Panc1 (cell line): Measurements from ENCODE around the gene ADCY9. TPM values are rescaled to one million over a fixed set of nuclear protein-coding genes. Genes with fewer than 3 reads are reported as not detected.

ENCODE experiments used
- ATAC-seq: fragments of 200-7000 bp; cut with Tn5 transposase; 2 replicates; pipeline ENCODE4 v1.9.1; 2020; ENCODE audit warnings: mild to moderate bottlenecking, moderate library complexity
- BruUV-seq: library from RNA; stranded (reverse); fragments of 400-500 nt; replicated peaks from 2 replicates; lab custom pipeline; 2021; lab: Mats Ljungman, UMichigan
- CTCF ChIA-PET: fragments of 300-600 bp; sonication (Branson Sonifier 250); formaldehyde crosslinking; loops from one replicate; lab custom pipeline; 2022; ENCODE audit warnings: antibody characterized with exemption; lab: Charles Lee
- POLR2A ChIA-PET: fragments of 300-600 bp; sonication (Branson Sonifier 250); formaldehyde crosslinking; loops from one replicate; lab custom pipeline; 2022; ENCODE audit warnings: antibody characterized with exemption; lab: Charles Lee
- DNase-seq: peaks from one replicate; pipeline ENCODE4 v3.0.0-alpha.2; 2010; ENCODE audit warnings: low read depth, low spot score
- H3K27ac ChIP-seq: 2 replicates; pipeline ENCODE4 v1.5.1; 2011; ENCODE audit warnings: mild to moderate bottlenecking, low read length, inconsistent platforms
- H3K27me3 ChIP-seq: fragments of 200-500 bp; sonication (Bioruptor generic); 2 replicates; pipeline ENCODE4 v1.6.0; 2014; ENCODE audit warnings: low read length, inconsistent platforms; ENCODE audit not compliant: control insufficient read depth, insufficient read depth
- H3K36me3 ChIP-seq: fragments of 200-500 bp; sonication (Bioruptor generic); 2 replicates; pipeline ENCODE4 v1.5.1; 2014; ENCODE audit warnings: inconsistent platforms, mild to moderate bottlenecking, low read length, moderate library complexity; ENCODE audit not compliant: control insufficient read depth, insufficient read depth
- H3K4me1 ChIP-seq: 2 replicates; pipeline ENCODE4 v1.5.1; 2011; ENCODE audit warnings: inconsistent platforms, mild to moderate bottlenecking, low read length, moderate library complexity; ENCODE audit not compliant: control insufficient read depth, insufficient read depth
- H3K4me3 ChIP-seq, 2 experiments: 2 replicates each; pipeline ENCODE4 v1.5.1; 2011 to 2012; ENCODE audit warnings: low read depth in 2 of 2, low read length in 2 of 2, mild to moderate bottlenecking in 2 of 2, inconsistent platforms in 1 of 2, moderate library complexity in 1 of 2
- H3K9me3 ChIP-seq: fragments of 200-500 bp; sonication (Bioruptor generic); 2 replicates; pipeline ENCODE4 v1.5.1; 2014; ENCODE audit warnings: low read depth, mild to moderate bottlenecking, inconsistent platforms, low read length, moderate library complexity; ENCODE audit not compliant: control insufficient read depth, insufficient read depth
- POLR2AphosphoS5 ChIP-seq: IDR thresholded peaks from 2 replicates; pipeline ENCODE4 v1.6.1; 2012; ENCODE audit warnings: mild to moderate bottlenecking, low read depth, low read length, moderate library complexity
- SIN3A ChIP-seq: IDR thresholded peaks from 2 replicates; pipeline ENCODE4 v1.6.1; 2012; ENCODE audit warnings: low read depth, mild to moderate bottlenecking, low read length, moderate library complexity, borderline replicate concordance; ENCODE audit not compliant: insufficient read depth
- TCF7L2 ChIP-seq: IDR thresholded peaks from 2 replicates; pipeline ENCODE4 v1.6.1; 2011; ENCODE audit warnings: mild to moderate bottlenecking, low read depth, low read length, inconsistent platforms
- in situ Hi-C: cut with HindIII; loops from 2 replicates; pipeline ENCODE4 v1.10.0; 2016; ENCODE audit warnings: low sequenced_read_pairs, low pct_unique_long_range_greater_than_20kb
- intact Hi-C: fragments of 100-400 bp; cut with micrococcal nuclease; formaldehyde crosslinking; loops from one replicate; pipeline ENCODE4 v1.10.0; 2022; ENCODE audit not compliant: unreplicated experiment
- total RNA-seq: library from RNA; stranded (reverse); gene quantifications from one replicate; pipeline ENCODE4 v1.2.1, GENCODE V29; 2021; ENCODE audit not compliant: unreplicated experiment
- TF ChIP-seq, protein P1 (sequence below), 2 experiments: IDR thresholded peaks; 2 replicates each; pipeline ENCODE4 v1.6.1; 2011 to 2012; ENCODE audit warnings: low read depth in 2 of 2, control low read depth in 1 of 2, low read length in 1 of 2, mild to moderate bottlenecking in 1 of 2, moderate library complexity in 1 of 2; ENCODE audit not compliant: insufficient read depth in 1 of 2
- TF ChIP-seq, protein P2 (sequence below): fragments of 450-650 bp; IDR thresholded peaks from 2 replicates; pipeline ENCODE4 v1.5.1; 2017; ENCODE audit warnings: mild to moderate bottlenecking

Gene ADCY9
- total RNA-seq, 1 experiment from 2014 or later, result 29.8 TPM

DNA sequence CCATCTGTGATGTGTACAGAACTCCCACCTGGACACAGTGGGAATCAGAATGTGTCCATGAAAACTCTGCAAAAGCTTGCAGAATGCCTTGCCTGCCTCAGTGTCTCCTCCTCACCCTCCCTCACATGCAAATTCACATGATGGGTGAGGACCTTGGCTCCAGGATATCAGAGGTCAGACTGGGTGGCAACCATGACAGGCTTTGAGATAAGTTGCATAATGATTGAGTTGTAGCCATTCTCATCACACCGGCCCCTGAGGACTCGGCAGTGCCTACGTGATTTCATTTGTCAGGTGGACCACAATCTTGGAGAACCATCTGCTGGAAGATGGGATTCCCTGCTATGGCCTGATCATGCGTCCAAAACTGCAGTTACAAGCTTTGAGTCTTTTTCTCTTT is 3.9 kb upstream of the ADCY9 start:
- H3K4me1 ChIP-seq, result no peaks in the 10 kb centered on the region
- H3K36me3 ChIP-seq, result no peaks in the 10 kb centered on the region
- ATAC-seq (no peak), DNase-seq (no peak)
- H3K27me3 ChIP-seq, result no peaks in the 10 kb centered on the region
- in situ Hi-C loops (no loop called here), intact Hi-C loops (no loop called here)
- POLR2A ChIA-PET, result interaction anchor here (0.7 kb wide), 1 partner anchor 80 kb away, joined by 8 read pairs; no protein-coding TSS in a partner anchor
- no peak overlapping the region for H3K4me3 ChIP-seq
- no peaks in the 10 kb centered on the region for H3K9me3 ChIP-seq
- no peak overlapping the region for H3K27ac ChIP-seq
- CTCF ChIA-PET, result no interaction called here
- BruUV-seq, result no TSS peak
- TF ChIP-seq TCF7L2, result no peak
- TF ChIP-seq, protein P1, sequence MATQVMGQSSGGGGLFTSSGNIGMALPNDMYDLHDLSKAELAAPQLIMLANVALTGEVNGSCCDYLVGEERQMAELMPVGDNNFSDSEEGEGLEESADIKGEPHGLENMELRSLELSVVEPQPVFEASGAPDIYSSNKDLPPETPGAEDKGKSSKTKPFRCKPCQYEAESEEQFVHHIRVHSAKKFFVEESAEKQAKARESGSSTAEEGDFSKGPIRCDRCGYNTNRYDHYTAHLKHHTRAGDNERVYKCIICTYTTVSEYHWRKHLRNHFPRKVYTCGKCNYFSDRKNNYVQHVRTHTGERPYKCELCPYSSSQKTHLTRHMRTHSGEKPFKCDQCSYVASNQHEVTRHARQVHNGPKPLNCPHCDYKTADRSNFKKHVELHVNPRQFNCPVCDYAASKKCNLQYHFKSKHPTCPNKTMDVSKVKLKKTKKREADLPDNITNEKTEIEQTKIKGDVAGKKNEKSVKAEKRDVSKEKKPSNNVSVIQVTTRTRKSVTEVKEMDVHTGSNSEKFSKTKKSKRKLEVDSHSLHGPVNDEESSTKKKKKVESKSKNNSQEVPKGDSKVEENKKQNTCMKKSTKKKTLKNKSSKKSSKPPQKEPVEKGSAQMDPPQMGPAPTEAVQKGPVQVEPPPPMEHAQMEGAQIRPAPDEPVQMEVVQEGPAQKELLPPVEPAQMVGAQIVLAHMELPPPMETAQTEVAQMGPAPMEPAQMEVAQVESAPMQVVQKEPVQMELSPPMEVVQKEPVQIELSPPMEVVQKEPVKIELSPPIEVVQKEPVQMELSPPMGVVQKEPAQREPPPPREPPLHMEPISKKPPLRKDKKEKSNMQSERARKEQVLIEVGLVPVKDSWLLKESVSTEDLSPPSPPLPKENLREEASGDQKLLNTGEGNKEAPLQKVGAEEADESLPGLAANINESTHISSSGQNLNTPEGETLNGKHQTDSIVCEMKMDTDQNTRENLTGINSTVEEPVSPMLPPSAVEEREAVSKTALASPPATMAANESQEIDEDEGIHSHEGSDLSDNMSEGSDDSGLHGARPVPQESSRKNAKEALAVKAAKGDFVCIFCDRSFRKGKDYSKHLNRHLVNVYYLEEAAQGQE (IDR thresholded peaks at IDR 0.05; ENCODE audit: insufficient read depth in 1 of 2, low read depth in 2 of 2, low read length in 1 of 2), result no peak
- no peak for TF ChIP-seq POLR2AphosphoS5
- TF ChIP-seq, protein P2, sequence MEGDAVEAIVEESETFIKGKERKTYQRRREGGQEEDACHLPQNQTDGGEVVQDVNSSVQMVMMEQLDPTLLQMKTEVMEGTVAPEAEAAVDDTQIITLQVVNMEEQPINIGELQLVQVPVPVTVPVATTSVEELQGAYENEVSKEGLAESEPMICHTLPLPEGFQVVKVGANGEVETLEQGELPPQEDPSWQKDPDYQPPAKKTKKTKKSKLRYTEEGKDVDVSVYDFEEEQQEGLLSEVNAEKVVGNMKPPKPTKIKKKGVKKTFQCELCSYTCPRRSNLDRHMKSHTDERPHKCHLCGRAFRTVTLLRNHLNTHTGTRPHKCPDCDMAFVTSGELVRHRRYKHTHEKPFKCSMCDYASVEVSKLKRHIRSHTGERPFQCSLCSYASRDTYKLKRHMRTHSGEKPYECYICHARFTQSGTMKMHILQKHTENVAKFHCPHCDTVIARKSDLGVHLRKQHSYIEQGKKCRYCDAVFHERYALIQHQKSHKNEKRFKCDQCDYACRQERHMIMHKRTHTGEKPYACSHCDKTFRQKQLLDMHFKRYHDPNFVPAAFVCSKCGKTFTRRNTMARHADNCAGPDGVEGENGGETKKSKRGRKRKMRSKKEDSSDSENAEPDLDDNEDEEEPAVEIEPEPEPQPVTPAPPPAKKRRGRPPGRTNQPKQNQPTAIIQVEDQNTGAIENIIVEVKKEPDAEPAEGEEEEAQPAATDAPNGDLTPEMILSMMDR, result no peak
- TF ChIP-seq SIN3A, result no peak

GRCh38 chr16:4117250-4117578 is 972 bp upstream of the ADCY9 start:
- intact Hi-C loops (no loop called here), in situ Hi-C loops (no loop called here)
- H3K27ac ChIP-seq, result peak overlapping the region; percentile 90
- ATAC-seq (no peak), DNase-seq (no peak)
- CTCF ChIA-PET, result no interaction called here
- H3K27me3 ChIP-seq, result no peaks in the 10 kb centered on the region
- peak overlapping the region; percentile 49 to 71 for H3K4me3 ChIP-seq
- no peaks in the 10 kb centered on the region for H3K9me3 ChIP-seq
- peaks cover 17% of the 10 kb centered on the region for H3K4me1 ChIP-seq
- no peak for TF ChIP-seq TCF7L2
- no peak for TF ChIP-seq POLR2AphosphoS5
- TF ChIP-seq, protein P2, result no peak
- TF ChIP-seq SIN3A, result no peak
- TF ChIP-seq, protein P1 (IDR thresholded peaks at IDR 0.05; ENCODE audit: insufficient read depth in 1 of 2, low read depth in 2 of 2, low read length in 1 of 2), result no peak
- H3K36me3 ChIP-seq, result no peaks in the 10 kb centered on the region
- BruUV-seq, result no TSS peak
- POLR2A ChIA-PET, result no interaction called here
